WTC11 (cell line): ENCODE data around the gene KHDC4. TPM values are rescaled to one million over a fixed set of nuclear protein-coding genes. Genes with fewer than 3 reads are reported as not detected.
A peak's percentile ranks its signal among the peaks of the same experiment; 100 is the strongest.

Source experiments
- ATAC-seq: fragments of 200-7000 bp; cut with Tn5 transposase; 2 replicates; pipeline ENCODE4 v1.10.0; 2021; ENCODE audit warnings: mild to moderate bottlenecking, moderate library complexity
- CTCF ChIA-PET: fragments of 300-600 bp; sonication (Branson Sonifier 250); formaldehyde crosslinking; loops from one replicate; lab custom pipeline; 2021; ENCODE audit warnings: antibody characterized with exemption; lab: Charles Lee
- POLR2A ChIA-PET: fragments of 350-600 bp; sonication (Branson Sonifier 250); formaldehyde crosslinking; loops from one replicate; lab custom pipeline; 2021; ENCODE audit warnings: antibody characterized with exemption; lab: Charles Lee
- DNase-seq: peaks from one replicate; pipeline ENCODE4 v3.0.0; 2021; ENCODE audit warnings: low spot score
- H3K27ac Mint-ChIP-seq: 2 replicates; pipeline ENCODE4 v1.8.0; 2021; ENCODE audit warnings: mixed read lengths
- H3K27me3 Mint-ChIP-seq: 2 replicates; pipeline ENCODE4 v1.8.0; 2021; ENCODE audit warnings: low read depth, mild to moderate bottlenecking, moderate library complexity, mixed read lengths
- H3K36me3 Mint-ChIP-seq: 2 replicates; pipeline ENCODE4 v1.8.0; 2021; ENCODE audit warnings: mixed read lengths
- H3K4me1 Mint-ChIP-seq: 2 replicates; pipeline ENCODE4 v1.8.0; 2022; ENCODE audit warnings: mixed read lengths
- H3K4me3 Mint-ChIP-seq: 2 replicates; pipeline ENCODE4 v1.8.0; 2021; ENCODE audit warnings: mild to moderate bottlenecking, moderate library complexity, mixed read lengths
- H3K9me3 Mint-ChIP-seq: 2 replicates; pipeline ENCODE4 v1.8.0; 2021; ENCODE audit warnings: mixed read lengths
- CREM ChIP-seq: sonication (generic); formaldehyde crosslinking; IDR thresholded peaks from 2 replicates; pipeline ENCODE4 v1.8.1; 2022; ENCODE audit warnings: mild to moderate bottlenecking, missing genetic modification reagents, moderate library complexity
- EMX1 ChIP-seq: fragments of 250-450 bp; sonication (Bioruptor Pico); IDR thresholded peaks from 2 replicates; pipeline ENCODE4 v1.8.0; 2021; ENCODE audit warnings: mild to moderate bottlenecking
- ERG ChIP-seq: fragments of 250-450 bp; sonication (Bioruptor Pico); IDR thresholded peaks from 2 replicates; pipeline ENCODE4 v1.8.0; 2021; ENCODE audit warnings: mild to moderate bottlenecking
- FOXK1 ChIP-seq: sonication (generic); formaldehyde crosslinking; IDR thresholded peaks from 2 replicates; pipeline ENCODE4 v1.8.0; 2022; ENCODE audit warnings: mild to moderate bottlenecking, moderate library complexity, missing genetic modification reagents
- GABPB1 ChIP-seq: sonication (generic); formaldehyde crosslinking; IDR thresholded peaks from 2 replicates; pipeline ENCODE4 v1.8.1; 2023; ENCODE audit warnings: mild to moderate bottlenecking, missing genetic modification reagents
- HMGA2 ChIP-seq: fragments of 250-450 bp; sonication (Bioruptor Pico); IDR thresholded peaks from 2 replicates; pipeline ENCODE4 v1.4.0; 2021; ENCODE audit warnings: mild to moderate bottlenecking, moderate library complexity
- JUN ChIP-seq: sonication (generic); formaldehyde crosslinking; IDR thresholded peaks from 2 replicates; pipeline ENCODE4 v1.8.0; 2023; ENCODE audit warnings: mild to moderate bottlenecking, missing genetic modification reagents
- RELA ChIP-seq: sonication (generic); formaldehyde crosslinking; IDR thresholded peaks from 2 replicates; pipeline ENCODE4 v1.8.1; 2022; ENCODE audit warnings: missing genetic modification reagents, mild to moderate bottlenecking, borderline replicate concordance
- ZNF263 ChIP-seq: sonication (generic); formaldehyde crosslinking; IDR thresholded peaks from 2 replicates; pipeline ENCODE4 v1.8.1; 2022; ENCODE audit warnings: low read depth, mild to moderate bottlenecking, moderate library complexity, missing genetic modification reagents
- ZNF281 ChIP-seq: sonication (generic); formaldehyde crosslinking; IDR thresholded peaks from 2 replicates; pipeline ENCODE4 v1.8.0; 2023; ENCODE audit warnings: mild to moderate bottlenecking, missing genetic modification reagents
- ZNF512 ChIP-seq: sonication (generic); formaldehyde crosslinking; IDR thresholded peaks from 2 replicates; pipeline ENCODE4 v1.8.1; 2022; ENCODE audit warnings: missing genetic modification reagents, borderline replicate concordance
- total RNA-seq: library from RNA; stranded (reverse); gene quantifications from 3 replicates; pipeline ENCODE4 v1.2.3, GENCODE V29; 2021
- TF ChIP-seq, protein P1 (sequence below): sonication (generic); formaldehyde crosslinking; IDR thresholded peaks from 2 replicates; pipeline ENCODE4 v1.8.0; 2022; ENCODE audit warnings: mild to moderate bottlenecking, missing genetic modification reagents
- TF ChIP-seq, protein P2 (sequence below): fragments of 250-450 bp; sonication (Bioruptor Pico); IDR thresholded peaks from 2 replicates; pipeline ENCODE4 v1.9.0; 2021; ENCODE audit warnings: moderate library complexity, mild to moderate bottlenecking, inconsistent platforms, borderline replicate concordance
- TF ChIP-seq, protein P3 (sequence below): fragments of 250-450 bp; sonication (Bioruptor Pico); IDR thresholded peaks from 2 replicates; pipeline ENCODE4 v2.1.2; 2022; ENCODE audit warnings: mild to moderate bottlenecking, moderate library complexity

KHDC4 gene
- total RNA-seq, 1 experiment from 2014 or later, result 64.4 TPM

GRCh38 chr1:155968051-155968400, 33.8 kb upstream of the KHDC4 start (continued):
- TF ChIP-seq FOXK1 (CRISPR knock-in tag), result no peak
- TF ChIP-seq, all 79 proteins: peak for 0

GRCh38 chr1:155967341-155968050, 33.3 kb upstream of the KHDC4 start:
- H3K27ac Mint-ChIP-seq, result peak overlapping the region; percentile 89
- POLR2A ChIA-PET, result interaction anchor here (0.7 to 5.0 kb wide), 11 partner anchors 10 to 334 kb away, joined by 3 to 40 read pairs (median 7); partner anchors contain the start of genes ARHGEF2 and RAB25
- H3K9me3 Mint-ChIP-seq, result no peaks in the 10 kb centered on the region
- TF ChIP-seq ZNF263 (CRISPR knock-in tag) (no peak), ZNF281 (0 out of 2 replicates have a peak, but pooled peaks have one; percentile 55), GABPB1 (peak; percentile 41; the same call in 1 of the 2 replicates), RELA (CRISPR knock-in tag) (peak; percentile 45; the same call in 1 of the 2 replicates)
- TF ChIP-seq, protein P1, sequence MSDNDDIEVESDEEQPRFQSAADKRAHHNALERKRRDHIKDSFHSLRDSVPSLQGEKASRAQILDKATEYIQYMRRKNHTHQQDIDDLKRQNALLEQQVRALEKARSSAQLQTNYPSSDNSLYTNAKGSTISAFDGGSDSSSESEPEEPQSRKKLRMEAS (CRISPR knock-in tag), result peak; percentile 20; the same call in 1 of the 2 replicates
- TF ChIP-seq, all 79 proteins: peak for 4
- peak; percentile 56 for ATAC-seq
- Mint-ChIP-seq H3K4me1 (peaks cover 58% of the 10 kb centered on the region), H3K4me3 (peak overlapping the region; percentile 5; the same call in 1 of the 2 replicates), H3K36me3 (peaks cover 36% of the 10 kb centered on the region), H3K27me3 (no peaks in the 10 kb centered on the region)
- no peak for DNase-seq
- CTCF ChIA-PET, result interaction anchor here (0.6 to 6.0 kb wide), 15 partner anchors 10 to 162 kb away, joined by 3 to 62 read pairs (median 4); partner anchors contain the start of gene ARHGEF2

- H3K9me3 Mint-ChIP-seq, result no peaks in the 10 kb centered on the region
- H3K4me3 Mint-ChIP-seq, result no peak overlapping the region
- TF ChIP-seq CREM (CRISPR knock-in tag), result no peak
- no peak for TF ChIP-seq EMX1 (CRISPR knock-in tag)
- TF ChIP-seq HMGA2, result no peak
- H3K27ac Mint-ChIP-seq, result peak overlapping the region; percentile 83
- ATAC-seq (no peak), DNase-seq (no peak)
- CTCF ChIA-PET, result interaction anchor here (0.6 to 6.0 kb wide), 10 partner anchors 10 to 166 kb away, joined by 3 to 62 read pairs (median 7); partner anchors contain the start of gene ARHGEF2
- POLR2A ChIA-PET, result interaction anchor here (0.6 to 5.0 kb wide), 4 partner anchors 11 to 22 kb away, joined by 3 to 40 read pairs (median 20); partner anchors contain the start of gene ARHGEF2
- no peaks in the 10 kb centered on the region for H3K27me3 Mint-ChIP-seq
- peaks cover 52% of the 10 kb centered on the region for H3K4me1 Mint-ChIP-seq
- peaks cover 43% of the 10 kb centered on the region for H3K36me3 Mint-ChIP-seq
These were observed 32.5 kb upstream of the KHDC4 start for GRCh38 chr1:155966750-155967149.

DNA sequence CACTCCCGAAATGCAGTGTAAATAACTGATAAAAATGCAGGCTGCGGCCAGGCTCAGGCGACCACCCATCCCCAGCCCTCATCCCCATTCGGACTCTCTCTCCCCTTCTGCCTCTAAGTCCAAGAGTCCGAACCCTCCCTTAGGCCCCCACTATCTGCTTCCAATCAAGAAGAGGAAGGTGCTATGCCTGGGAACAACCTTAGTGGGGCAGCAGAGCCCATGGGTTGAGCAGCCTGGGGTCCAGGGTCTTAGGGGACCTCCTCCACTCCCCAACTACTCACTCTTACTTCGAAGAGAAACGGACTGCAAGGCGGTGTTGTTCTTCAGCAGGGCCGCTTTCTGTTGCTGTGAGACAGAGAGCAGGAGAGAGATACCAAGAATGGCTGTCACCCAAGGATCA, 31.9 kb upstream of the KHDC4 start:
- Mint-ChIP-seq H3K27me3 (no peaks in the 10 kb centered on the region), H3K27ac (peak overlapping the region; percentile 77)
- POLR2A ChIA-PET, result interaction anchor here (0.6 to 2.1 kb wide), 3 partner anchors 13 to 22 kb away, joined by 3 to 10 read pairs (median 3); no protein-coding TSS in a partner anchor

More for the DNA sequence above, 31.9 kb upstream of the KHDC4 start:
- TF ChIP-seq ZNF512 (CRISPR knock-in tag) (no peak), JUN (CRISPR knock-in tag) (no peak), ERG (CRISPR knock-in tag) (no peak)
- TF ChIP-seq, protein P2, sequence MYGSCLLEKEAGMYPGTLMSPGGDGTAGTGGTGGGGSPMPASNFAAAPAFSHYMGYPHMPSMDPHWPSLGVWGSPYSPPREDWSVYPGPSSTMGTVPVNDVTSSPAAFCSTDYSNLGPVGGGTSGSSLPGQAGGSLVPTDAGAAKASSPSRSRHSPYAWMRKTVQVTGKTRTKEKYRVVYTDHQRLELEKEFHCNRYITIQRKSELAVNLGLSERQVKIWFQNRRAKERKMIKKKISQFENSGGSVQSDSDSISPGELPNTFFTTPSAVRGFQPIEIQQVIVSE (CRISPR knock-in tag), result no peak
- TF ChIP-seq, protein P3, sequence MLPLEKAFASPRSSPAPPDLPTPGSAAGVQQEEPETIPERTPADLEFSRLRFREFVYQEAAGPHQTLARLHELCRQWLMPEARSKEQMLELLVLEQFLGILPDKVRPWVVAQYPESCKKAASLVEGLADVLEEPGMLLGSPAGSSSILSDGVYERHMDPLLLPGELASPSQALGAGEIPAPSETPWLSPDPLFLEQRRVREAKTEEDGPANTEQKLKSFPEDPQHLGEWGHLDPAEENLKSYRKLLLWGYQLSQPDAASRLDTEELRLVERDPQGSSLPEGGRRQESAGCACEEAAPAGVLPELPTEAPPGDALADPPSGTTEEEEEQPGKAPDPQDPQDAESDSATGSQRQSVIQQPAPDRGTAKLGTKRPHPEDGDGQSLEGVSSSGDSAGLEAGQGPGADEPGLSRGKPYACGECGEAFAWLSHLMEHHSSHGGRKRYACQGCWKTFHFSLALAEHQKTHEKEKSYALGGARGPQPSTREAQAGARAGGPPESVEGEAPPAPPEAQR (CRISPR knock-in tag), result no peak
- H3K9me3 Mint-ChIP-seq, result no peaks in the 10 kb centered on the region
- H3K4me1 Mint-ChIP-seq, result peaks cover 46% of the 10 kb centered on the region
- DNase-seq (peak; percentile 59), ATAC-seq (peak; percentile 55)
- H3K36me3 Mint-ChIP-seq, result peaks cover 47% of the 10 kb centered on the region
- CTCF ChIA-PET, result interaction anchor here (0.6 to 6.0 kb wide), 6 partner anchors 11 to 167 kb away, joined by 3 to 62 read pairs (median 33); partner anchors contain the start of gene ARHGEF2
- no peak overlapping the region for H3K4me3 Mint-ChIP-seq
